HG03558 (cell line): ENCODE results near the gene GNE.

Source experiments
- ATAC-seq: cut with Tn5 transposase; IDR thresholded peaks from one replicate; pipeline ENCODE4 v1.9.1; 2021; ENCODE audit warnings: moderate number of reproducible peaks; ENCODE audit not compliant: unreplicated experiment; ENCODE audit errors: extremely low read depth

GNE gene

DNA sequence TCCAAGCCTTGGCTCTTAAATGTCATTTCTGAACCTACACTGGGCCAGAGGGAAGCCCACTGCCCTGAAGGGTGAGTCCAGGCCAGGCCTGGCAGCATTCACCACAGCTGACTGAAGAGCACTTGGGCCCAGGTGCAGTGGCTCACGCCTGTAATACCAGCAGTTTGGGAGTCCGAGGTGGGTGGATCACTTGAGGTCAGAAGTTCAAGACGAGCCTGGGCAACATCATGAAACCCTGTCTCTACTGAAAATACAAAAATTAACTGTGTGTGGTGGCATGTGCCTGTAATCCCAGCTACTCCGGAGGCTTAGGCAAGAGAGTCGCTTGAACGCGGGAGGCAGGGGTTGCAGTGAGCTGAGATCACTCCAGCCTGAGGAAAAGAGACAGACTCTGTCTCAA lies 84.0 kb downstream of the GNE start:
- no peak for ATAC-seq

DNA sequence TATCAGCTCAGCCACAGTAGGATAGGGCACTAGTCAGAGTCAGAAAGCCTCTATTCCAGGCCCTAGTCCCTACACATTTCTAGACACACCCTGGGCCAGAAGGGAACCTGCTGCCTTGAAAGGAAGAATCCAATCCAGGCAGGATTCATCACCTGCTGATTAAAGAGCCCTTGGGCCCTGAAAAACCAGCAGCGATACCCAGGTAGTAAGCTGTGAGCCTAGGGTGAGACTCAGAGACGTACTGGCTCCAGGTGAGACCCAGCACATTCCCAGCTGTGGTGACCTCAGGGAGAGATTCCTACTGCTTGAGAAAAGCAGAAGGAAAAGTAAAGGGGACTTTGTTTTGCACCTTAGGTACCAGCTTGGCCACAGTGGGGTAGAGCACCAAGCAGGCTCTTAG lies 84.4 kb downstream of the GNE start:
- ATAC-seq = no peak

GRCh38 chr9:36170531-36170930 lies 87.7 kb downstream of the GNE start:
- ATAC-seq = no peak

DNA sequence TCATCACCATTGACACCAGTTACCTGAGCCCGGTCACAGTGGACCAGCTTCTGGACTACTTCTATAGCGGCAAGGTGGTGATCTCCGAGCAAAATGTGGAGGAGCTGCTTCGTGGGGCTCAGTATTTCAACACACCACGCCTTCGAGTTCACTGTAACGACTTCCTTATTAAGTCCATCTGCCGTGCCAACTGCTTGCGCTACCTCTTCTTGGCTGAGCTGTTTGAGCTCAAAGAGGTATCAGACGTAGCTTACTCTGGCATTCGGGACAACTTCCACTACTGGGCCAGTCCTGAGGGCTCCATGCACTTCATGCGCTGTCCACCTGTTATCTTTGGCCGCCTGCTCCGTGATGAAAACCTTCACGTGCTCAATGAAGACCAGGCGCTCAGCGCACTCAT lies 88.5 kb downstream of the GNE start:
- no peak for ATAC-seq

DNA sequence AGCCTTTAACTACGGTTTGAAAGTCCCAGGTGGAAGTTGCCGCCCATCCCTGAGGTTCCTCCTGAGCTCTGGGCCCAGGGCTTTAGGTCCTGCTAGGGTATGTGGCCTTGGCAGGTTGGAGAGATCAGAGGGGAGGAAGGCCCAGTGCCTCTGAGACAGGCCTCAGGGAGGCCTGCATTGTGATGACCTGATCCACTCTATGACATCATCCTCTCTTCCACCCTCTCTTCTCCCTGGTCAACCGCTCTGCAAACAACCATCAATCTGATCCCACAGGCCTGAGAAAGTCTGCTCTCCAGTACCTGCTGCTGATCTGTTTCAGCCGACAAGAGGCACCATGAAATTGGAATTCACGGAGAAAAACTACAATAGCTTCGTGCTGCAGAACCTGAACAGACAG lies 89.1 kb downstream of the GNE start, which contains the start of gene CCIN:
Gene CCIN, plus strand, starts transcription at position 223 of the 400 bp plus-strand sequence. Its CDS starts 115 bp downstream, at position 338.
- no peak for ATAC-seq

DNA sequence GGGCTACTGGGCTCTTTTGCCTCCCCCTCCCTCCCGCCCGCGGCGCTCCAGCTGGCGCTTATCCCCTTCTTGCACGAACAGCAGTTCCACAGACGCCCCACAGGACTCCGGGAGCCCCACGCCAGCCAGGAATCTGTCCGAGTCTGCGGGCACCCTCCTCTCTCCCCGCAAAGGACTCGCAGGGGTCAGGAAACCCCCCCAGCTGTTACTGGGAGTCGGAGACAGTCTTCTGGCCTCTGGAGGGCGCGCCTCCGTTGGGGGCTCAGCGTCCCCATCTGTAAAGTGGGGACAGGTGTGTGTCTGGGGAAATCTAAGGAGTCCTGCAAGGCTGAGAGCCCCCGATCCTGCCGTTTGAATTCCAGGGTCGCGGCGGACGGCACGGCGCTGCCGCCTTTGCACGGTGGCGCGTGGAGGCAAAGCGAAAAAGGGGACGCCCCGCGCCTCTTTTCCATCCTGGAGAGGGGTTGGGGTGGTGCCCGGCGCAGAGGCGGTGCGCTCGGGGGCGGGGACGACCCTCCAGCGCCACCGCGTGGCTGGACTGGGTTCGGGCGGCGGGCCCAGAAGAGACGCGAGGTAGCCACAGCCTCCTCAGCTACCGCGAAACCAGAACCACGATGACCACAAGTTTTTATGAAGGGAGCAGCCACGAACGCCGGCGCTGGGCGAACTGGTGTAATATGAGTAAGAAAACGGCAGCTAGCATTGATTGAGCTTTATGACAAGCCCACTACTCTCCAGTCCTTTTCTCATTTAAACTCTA lies 91.9 kb downstream of the GNE start:
- no peak for ATAC-seq

GRCh38 chr9:36165826-36166167 lies 92.5 kb downstream of the GNE start:
- no peak for ATAC-seq

DNA sequence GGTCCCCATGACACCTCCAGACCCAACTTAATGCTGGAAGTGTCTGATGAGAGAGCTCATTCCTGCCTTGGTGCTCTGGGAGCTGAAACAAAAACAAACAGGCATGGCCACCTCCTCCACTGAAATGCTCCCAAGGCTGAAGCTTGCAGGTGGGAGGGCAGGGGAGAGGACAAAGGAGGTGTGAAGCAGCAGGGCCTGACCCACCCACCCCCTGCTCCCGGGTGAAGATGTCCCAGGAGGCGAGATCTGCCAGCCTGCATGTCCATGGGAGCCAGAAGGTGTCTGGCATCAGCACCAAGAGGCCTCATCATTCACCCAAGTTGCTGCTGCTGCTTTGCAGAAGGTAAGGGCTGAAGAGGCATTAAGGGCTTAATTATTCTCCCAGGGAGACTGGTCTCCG lies 93.3 kb downstream of the GNE start:
- no peak for ATAC-seq
